PFSK-1 (cell line): ENCODE results near the gene MIS18BP1.

Source experiments
- FOXP2 ChIP-seq: optimal IDR thresholded peaks from 2 replicates; pipeline ENCODE3; 2011; ENCODE audit warnings: borderline replicate concordance, control low read depth, inconsistent platforms; ENCODE audit not compliant: insufficient read depth; ENCODE audit errors: extremely low read length, extremely low read depth
- POLR2AphosphoS5 ChIP-seq: IDR thresholded peaks from 2 replicates; pipeline ENCODE4 v1.6.1; 2012; ENCODE audit warnings: low read depth, mild to moderate bottlenecking, control low read depth, low read length, moderate library complexity
- SIN3A ChIP-seq: IDR thresholded peaks from 2 replicates; pipeline ENCODE4 v1.6.1; 2012; ENCODE audit warnings: mild to moderate bottlenecking, low read length, moderate library complexity, borderline replicate concordance; ENCODE audit not compliant: insufficient read depth
- TAF1 ChIP-seq: IDR thresholded peaks from 2 replicates; pipeline ENCODE4 v1.6.1; 2012; ENCODE audit warnings: low read length, control low read depth, borderline replicate concordance; ENCODE audit not compliant: insufficient read depth
- TF ChIP-seq, protein P1 (sequence below), 2 experiments: IDR thresholded peaks; 2 replicates each; pipeline versions ENCODE4 v1.6.1 to v1.8.0; 2011 to 2012; ENCODE audit warnings: low read depth in 2 of 2, low read length in 2 of 2, control low read depth in 1 of 2, inconsistent platforms in 1 of 2, mild to moderate bottlenecking in 1 of 2, moderate library complexity in 1 of 2; ENCODE audit not compliant: insufficient read depth in 1 of 2

MIS18BP1 gene

DNA sequence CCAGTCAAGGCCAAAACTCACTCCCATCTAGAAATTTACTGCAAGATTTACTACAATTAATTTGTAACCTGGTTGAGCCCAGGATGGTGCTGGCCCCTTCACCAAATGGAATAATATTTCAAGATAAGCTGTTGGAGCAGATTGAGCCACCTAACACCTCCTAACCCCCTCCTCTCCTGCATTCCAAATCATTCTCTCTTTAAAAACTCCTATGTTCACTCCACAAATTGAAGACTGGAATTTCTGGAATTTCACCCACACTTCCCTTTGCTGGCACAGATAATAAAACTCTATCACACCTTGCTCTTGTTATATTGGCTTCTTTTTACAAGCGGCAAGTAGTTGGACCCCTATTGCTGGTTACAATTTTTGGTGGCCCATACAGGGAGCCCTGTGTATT lies 41.7 kb downstream of the MIS18BP1 start:
- TF ChIP-seq TAF1: no peak
- no peak for TF ChIP-seq SIN3A
- no peak for TF ChIP-seq POLR2AphosphoS5
- TF ChIP-seq, protein P1, sequence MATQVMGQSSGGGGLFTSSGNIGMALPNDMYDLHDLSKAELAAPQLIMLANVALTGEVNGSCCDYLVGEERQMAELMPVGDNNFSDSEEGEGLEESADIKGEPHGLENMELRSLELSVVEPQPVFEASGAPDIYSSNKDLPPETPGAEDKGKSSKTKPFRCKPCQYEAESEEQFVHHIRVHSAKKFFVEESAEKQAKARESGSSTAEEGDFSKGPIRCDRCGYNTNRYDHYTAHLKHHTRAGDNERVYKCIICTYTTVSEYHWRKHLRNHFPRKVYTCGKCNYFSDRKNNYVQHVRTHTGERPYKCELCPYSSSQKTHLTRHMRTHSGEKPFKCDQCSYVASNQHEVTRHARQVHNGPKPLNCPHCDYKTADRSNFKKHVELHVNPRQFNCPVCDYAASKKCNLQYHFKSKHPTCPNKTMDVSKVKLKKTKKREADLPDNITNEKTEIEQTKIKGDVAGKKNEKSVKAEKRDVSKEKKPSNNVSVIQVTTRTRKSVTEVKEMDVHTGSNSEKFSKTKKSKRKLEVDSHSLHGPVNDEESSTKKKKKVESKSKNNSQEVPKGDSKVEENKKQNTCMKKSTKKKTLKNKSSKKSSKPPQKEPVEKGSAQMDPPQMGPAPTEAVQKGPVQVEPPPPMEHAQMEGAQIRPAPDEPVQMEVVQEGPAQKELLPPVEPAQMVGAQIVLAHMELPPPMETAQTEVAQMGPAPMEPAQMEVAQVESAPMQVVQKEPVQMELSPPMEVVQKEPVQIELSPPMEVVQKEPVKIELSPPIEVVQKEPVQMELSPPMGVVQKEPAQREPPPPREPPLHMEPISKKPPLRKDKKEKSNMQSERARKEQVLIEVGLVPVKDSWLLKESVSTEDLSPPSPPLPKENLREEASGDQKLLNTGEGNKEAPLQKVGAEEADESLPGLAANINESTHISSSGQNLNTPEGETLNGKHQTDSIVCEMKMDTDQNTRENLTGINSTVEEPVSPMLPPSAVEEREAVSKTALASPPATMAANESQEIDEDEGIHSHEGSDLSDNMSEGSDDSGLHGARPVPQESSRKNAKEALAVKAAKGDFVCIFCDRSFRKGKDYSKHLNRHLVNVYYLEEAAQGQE (IDR thresholded peaks at IDR 0.05; ENCODE audit: insufficient read depth in 1 of 2, low read depth in 2 of 2, low read length in 2 of 2): no peak
- TF ChIP-seq FOXP2: no peak

DNA sequence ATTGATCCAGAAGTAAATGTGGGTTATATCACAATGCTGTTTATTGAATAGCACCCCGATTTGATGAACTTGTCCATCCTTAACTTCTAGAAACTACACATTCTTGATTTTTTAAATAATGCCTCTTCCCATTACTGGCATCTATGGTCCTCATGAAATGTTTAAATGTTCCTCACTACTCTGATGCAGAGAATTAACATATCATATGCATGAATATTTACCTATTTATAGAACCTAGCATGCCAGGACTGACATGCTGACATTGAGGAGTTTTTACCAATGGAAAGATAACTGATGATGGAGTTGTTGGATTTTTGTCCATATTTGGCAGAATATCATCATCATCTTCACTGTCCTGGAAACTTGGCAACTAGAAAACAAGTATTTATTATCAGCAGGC lies 42.8 kb downstream of the MIS18BP1 start:
- TF ChIP-seq, protein P1 (IDR thresholded peaks at IDR 0.05; ENCODE audit: insufficient read depth in 1 of 2, low read depth in 2 of 2, low read length in 2 of 2): no peak
- TF ChIP-seq POLR2AphosphoS5 (no peak), TAF1 (no peak), SIN3A (no peak), FOXP2 (no peak)

GRCh38 chr14:45204241-45204640 lies 48.8 kb downstream of the MIS18BP1 start:
- no peak for TF ChIP-seq SIN3A
- no peak for TF ChIP-seq TAF1
- TF ChIP-seq, protein P1 (IDR thresholded peaks at IDR 0.05; ENCODE audit: insufficient read depth in 1 of 2, low read depth in 2 of 2, low read length in 2 of 2): no peak
- no peak for TF ChIP-seq POLR2AphosphoS5
- TF ChIP-seq FOXP2: no peak

GRCh38 chr14:45201905-45202304 lies 51.1 kb downstream of the MIS18BP1 start:
- TF ChIP-seq FOXP2 (no peak), TAF1 (no peak)
- TF ChIP-seq, protein P1 (IDR thresholded peaks at IDR 0.05; ENCODE audit: insufficient read depth in 1 of 2, low read depth in 2 of 2, low read length in 2 of 2): no peak

GRCh38 chr14:45199230-45199629 lies 53.8 kb downstream of the MIS18BP1 start:
- TF ChIP-seq FOXP2 (no peak), SIN3A (no peak), TAF1 (no peak), POLR2AphosphoS5 (no peak)
- TF ChIP-seq, protein P1 (IDR thresholded peaks at IDR 0.05; ENCODE audit: insufficient read depth in 1 of 2, low read depth in 2 of 2, low read length in 2 of 2): no peak
